Bronchial epithelial cell (primary cell): Measurements from ENCODE around the gene EPB41. TPM values are rescaled to one million over a fixed set of nuclear protein-coding genes. Genes with fewer than 3 reads are reported as not detected.
"Not testable (repeated sequence)": the region's sequence is repeated elsewhere in the genome, so short reads cannot be mapped to it uniquely, and the experiment has no call there.

Experiments
- DNase-seq: peaks from one replicate; pipeline ENCODE4 v3.0.0-alpha.2; 2010; ENCODE audit warnings: low read depth
- FAIRE-seq: peaks from 2 replicates; lab custom pipeline; 2011; peaks lifted over from hg19 to GRCh38; lab: Jason Lieb, UNC
- H3K27me3 ChIP-seq: 2 replicates; pipeline ENCODE4 v1.5.1; 2011; ENCODE audit warnings: low read length; ENCODE audit not compliant: control insufficient read depth, insufficient read depth
- H3K36me3 ChIP-seq: 2 replicates; pipeline ENCODE4 v1.5.1; 2011; ENCODE audit warnings: low read length; ENCODE audit not compliant: control insufficient read depth, insufficient read depth
- H3K4me3 ChIP-seq: 2 replicates; pipeline ENCODE4 v1.5.1; 2011; ENCODE audit warnings: mild to moderate bottlenecking, low read depth, low read length, control low read depth
- CTCF ChIP-seq: IDR thresholded peaks from 2 replicates; pipeline ENCODE4 v1.5.1; 2011; ENCODE audit warnings: mild to moderate bottlenecking, moderate library complexity, low read length, control low read depth, inconsistent platforms; ENCODE audit not compliant: insufficient read depth, severe bottlenecking
- total RNA-seq: library from RNA; depleted of rRNA; stranded (reverse); fragments of >200 nt; gene quantifications from 2 replicates; pipeline ENCODE4 v1.2.1, GENCODE V29; 2014

The EPB41 gene
- total RNA-seq, 1 donor from 2014 or later: 21.6 TPM

GRCh38 chr1:28933918-28934317, 19.5 kb downstream of the EPB41 start:
- DNase-seq: no peak
- no peaks in the 10 kb centered on the region for H3K27me3 ChIP-seq
- TF ChIP-seq CTCF: no peak
- FAIRE-seq: no peak
- no peaks in the 10 kb centered on the region for H3K36me3 ChIP-seq
- no peak overlapping the region for H3K4me3 ChIP-seq

GRCh38 chr1:28934676-28935075, 20.3 kb downstream of the EPB41 start:
- no peak for DNase-seq

GRCh38 chr1:28935293-28935692, 20.9 kb downstream of the EPB41 start:
- H3K36me3 ChIP-seq: no peaks in the 10 kb centered on the region
- TF ChIP-seq CTCF: no peak
- H3K4me3 ChIP-seq: no peak overlapping the region
- DNase-seq: no peak
- H3K27me3 ChIP-seq: no peaks in the 10 kb centered on the region
- FAIRE-seq: no peak

More at GRCh38 chr1:28934676-28935075, 20.3 kb downstream of the EPB41 start:
- H3K4me3 ChIP-seq: no peak overlapping the region
- FAIRE-seq: no peak
- TF ChIP-seq CTCF: no peak
- H3K27me3 ChIP-seq: no peaks in the 10 kb centered on the region
- H3K36me3 ChIP-seq: no peaks in the 10 kb centered on the region

GRCh38 chr1:28936094-28936493, 21.7 kb downstream of the EPB41 start:
- no peak for TF ChIP-seq CTCF
- no peaks in the 10 kb centered on the region for H3K27me3 ChIP-seq
- no peak for FAIRE-seq

GRCh38 chr1:28936528-28936927, 22.2 kb downstream of the EPB41 start:
- Histone ChIP-seq H3K27me3 (no peaks in the 10 kb centered on the region), H3K36me3 (no peaks in the 10 kb centered on the region), H3K4me3 (no peak overlapping the region)
- no peak for TF ChIP-seq CTCF
- no peak for DNase-seq
- FAIRE-seq: no peak

More at GRCh38 chr1:28936094-28936493, 21.7 kb downstream of the EPB41 start:
- no peaks in the 10 kb centered on the region for H3K36me3 ChIP-seq
- DNase-seq: no peak
- no peak overlapping the region for H3K4me3 ChIP-seq

GRCh38 chr1:28943581-28943980, 29.2 kb downstream of the EPB41 start:
- DNase-seq, H3K4me3 ChIP-seq, H3K36me3 ChIP-seq, H3K27me3 ChIP-seq, FAIRE-seq: not testable (repeated sequence)
